Colonic mucosa (tissue), 4 donors: Measurements from ENCODE around the gene WDR47. TPM values are rescaled to one million over a fixed set of nuclear protein-coding genes. Genes with fewer than 3 reads are reported as not detected.

Experiments used
- DNase-seq: peaks from one replicate; pipeline ENCODE4 v3.0.0-alpha.2; 2020
- H3K27ac ChIP-seq: fragments of 200-600 bp; one replicate; pipeline ENCODE4 v1.8.0; 2021
- H3K27me3 ChIP-seq: fragments of 200-600 bp; one replicate; pipeline ENCODE4 v1.8.0; 2021
- H3K36me3 ChIP-seq: fragments of 200-600 bp; one replicate; pipeline ENCODE4 v1.8.0; 2021
- H3K4me1 ChIP-seq: fragments of 200-600 bp; one replicate; pipeline ENCODE4 v1.8.0; 2021; ENCODE audit warnings: mild to moderate bottlenecking
- H3K4me3 ChIP-seq: fragments of 200-600 bp; one replicate; pipeline ENCODE4 v1.8.0; 2021
- H3K9ac ChIP-seq, 2 donors: one replicate each; pipeline ENCODE4 v1.7.0; 2013; ENCODE audit warnings: control low read depth in 2 of 2, low read depth in 2 of 2, low read length in 2 of 2
- H3K9me3 ChIP-seq: fragments of 200-600 bp; one replicate; pipeline ENCODE4 v1.8.0; 2021
- intact Hi-C: fragments of 100-400 bp; cut with DNase I; formaldehyde crosslinking; loops from one replicate; pipeline ENCODE4 v1.14.1; 2022
- total RNA-seq, 2 donors: library from RNA; stranded (reverse); fragmentation: NEBNext Ultra II Directional in 1 of 2; extraction: Animal tissue kit (Norgen Biotek cat#: 25700) in 1 of 2; gene quantifications; one replicate each; pipeline ENCODE4 v1.2.1, GENCODE V29; 2021
- TF ChIP-seq, protein P1 (sequence below): fragments of 200-600 bp; IDR thresholded peaks from one replicate; pipeline ENCODE4 v1.8.0; 2022; ENCODE audit warnings: antibody characterized with exemption, mild to moderate bottlenecking
- donor health status: healthy.
- donor health status: DM: no; HTN: no; CAD: no.
- donor health status: DM: no; HTN: no; CAD: no.

Gene WDR47
- total RNA-seq, 2 donors from 2014 or later = 5.2 to 7.7 TPM

DNA sequence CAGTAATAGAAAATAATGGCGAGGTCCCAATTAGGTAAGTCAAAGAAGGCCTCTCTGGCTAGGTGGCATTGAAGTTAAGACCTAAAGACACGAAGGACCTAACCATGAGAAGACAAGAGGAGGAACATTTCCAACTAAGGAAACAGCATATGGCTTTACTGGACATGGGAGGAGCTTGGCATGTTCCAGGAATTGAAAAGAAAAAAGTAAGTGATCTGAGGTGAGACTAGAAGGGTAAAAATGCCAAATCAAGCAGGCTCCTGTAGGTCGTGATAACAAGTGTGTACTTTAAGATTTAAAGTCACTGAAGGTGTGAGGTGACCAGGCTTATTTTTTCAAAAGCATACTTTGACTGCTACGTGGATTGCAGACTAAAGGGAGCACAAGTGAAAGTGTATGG lies 65.2 kb downstream of the WDR47 start:
- DNase-seq = no peak

DNA sequence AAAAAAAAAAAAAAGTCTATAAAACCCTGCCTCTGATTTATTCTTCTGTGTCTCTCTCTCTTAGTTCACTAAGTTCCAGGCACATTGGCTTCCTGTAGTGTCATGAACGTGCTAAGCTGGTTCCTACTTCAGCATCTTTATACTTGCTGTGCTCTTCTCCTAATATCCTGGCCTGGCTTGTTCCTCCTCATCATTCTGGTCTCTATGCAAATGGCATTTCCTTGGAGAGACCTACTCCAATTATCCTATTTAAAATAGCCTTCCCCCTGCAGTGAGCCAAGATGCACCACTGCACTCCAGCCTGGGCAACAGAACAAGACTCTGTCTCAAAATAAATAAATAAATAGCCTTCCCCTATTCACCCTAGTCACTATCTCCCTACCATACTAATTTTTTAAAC lies 69.0 kb downstream of the WDR47 start:
- intact Hi-C loops = no loop called here

More for the DNA sequence above, 65.2 kb downstream of the WDR47 start:
- intact Hi-C loops = no loop called here
- H3K27me3 ChIP-seq = no peaks in the 10 kb centered on the region
- TF ChIP-seq, protein P1, sequence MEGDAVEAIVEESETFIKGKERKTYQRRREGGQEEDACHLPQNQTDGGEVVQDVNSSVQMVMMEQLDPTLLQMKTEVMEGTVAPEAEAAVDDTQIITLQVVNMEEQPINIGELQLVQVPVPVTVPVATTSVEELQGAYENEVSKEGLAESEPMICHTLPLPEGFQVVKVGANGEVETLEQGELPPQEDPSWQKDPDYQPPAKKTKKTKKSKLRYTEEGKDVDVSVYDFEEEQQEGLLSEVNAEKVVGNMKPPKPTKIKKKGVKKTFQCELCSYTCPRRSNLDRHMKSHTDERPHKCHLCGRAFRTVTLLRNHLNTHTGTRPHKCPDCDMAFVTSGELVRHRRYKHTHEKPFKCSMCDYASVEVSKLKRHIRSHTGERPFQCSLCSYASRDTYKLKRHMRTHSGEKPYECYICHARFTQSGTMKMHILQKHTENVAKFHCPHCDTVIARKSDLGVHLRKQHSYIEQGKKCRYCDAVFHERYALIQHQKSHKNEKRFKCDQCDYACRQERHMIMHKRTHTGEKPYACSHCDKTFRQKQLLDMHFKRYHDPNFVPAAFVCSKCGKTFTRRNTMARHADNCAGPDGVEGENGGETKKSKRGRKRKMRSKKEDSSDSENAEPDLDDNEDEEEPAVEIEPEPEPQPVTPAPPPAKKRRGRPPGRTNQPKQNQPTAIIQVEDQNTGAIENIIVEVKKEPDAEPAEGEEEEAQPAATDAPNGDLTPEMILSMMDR = no peak
- no peaks in the 10 kb centered on the region for H3K9me3 ChIP-seq
- no peak overlapping the region for H3K9ac ChIP-seq
- H3K36me3 ChIP-seq = no peaks in the 10 kb centered on the region
- no peaks in the 10 kb centered on the region for H3K4me1 ChIP-seq
- H3K27ac ChIP-seq = no peak overlapping the region
- no peak overlapping the region for H3K4me3 ChIP-seq

DNA sequence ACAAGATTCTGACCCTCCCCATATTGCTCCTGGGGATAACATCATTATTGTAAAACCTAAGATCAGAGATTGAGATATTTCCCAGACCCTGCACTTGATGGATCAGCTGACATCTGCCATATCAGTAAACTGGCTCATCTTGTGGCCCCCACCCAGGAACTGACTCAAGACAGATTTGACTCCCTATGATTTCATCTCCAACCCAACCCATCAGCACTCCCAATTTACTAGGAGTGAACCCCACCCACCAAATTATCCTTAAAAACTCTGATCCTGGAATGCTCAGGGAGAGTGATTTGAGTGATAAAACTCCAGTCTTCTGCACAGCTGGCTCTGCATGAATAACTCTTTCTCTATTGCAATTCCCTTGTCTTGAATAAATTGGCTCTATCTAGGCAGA lies 72.6 kb downstream of the WDR47 start:
- no peaks in the 10 kb centered on the region for H3K27me3 ChIP-seq
- TF ChIP-seq, protein P1 = no peak
- no peaks in the 10 kb centered on the region for H3K36me3 ChIP-seq
- no peaks in the 10 kb centered on the region for H3K9me3 ChIP-seq
- H3K4me3 ChIP-seq = no peak overlapping the region
- no peak for DNase-seq
- H3K9ac ChIP-seq = no peak overlapping the region
- intact Hi-C loops = no loop called here
- H3K4me1 ChIP-seq = no peaks in the 10 kb centered on the region
- no peak overlapping the region for H3K27ac ChIP-seq

More for the DNA sequence above, 69.0 kb downstream of the WDR47 start:
- H3K27me3 ChIP-seq = no peaks in the 10 kb centered on the region
- DNase-seq = no peak
- H3K36me3 ChIP-seq = no peaks in the 10 kb centered on the region
- H3K9me3 ChIP-seq = no peaks in the 10 kb centered on the region
- no peak overlapping the region for H3K27ac ChIP-seq
- TF ChIP-seq, protein P1 = no peak
- no peaks in the 10 kb centered on the region for H3K4me1 ChIP-seq
- H3K9ac ChIP-seq = no peak overlapping the region
- H3K4me3 ChIP-seq = no peak overlapping the region

DNA sequence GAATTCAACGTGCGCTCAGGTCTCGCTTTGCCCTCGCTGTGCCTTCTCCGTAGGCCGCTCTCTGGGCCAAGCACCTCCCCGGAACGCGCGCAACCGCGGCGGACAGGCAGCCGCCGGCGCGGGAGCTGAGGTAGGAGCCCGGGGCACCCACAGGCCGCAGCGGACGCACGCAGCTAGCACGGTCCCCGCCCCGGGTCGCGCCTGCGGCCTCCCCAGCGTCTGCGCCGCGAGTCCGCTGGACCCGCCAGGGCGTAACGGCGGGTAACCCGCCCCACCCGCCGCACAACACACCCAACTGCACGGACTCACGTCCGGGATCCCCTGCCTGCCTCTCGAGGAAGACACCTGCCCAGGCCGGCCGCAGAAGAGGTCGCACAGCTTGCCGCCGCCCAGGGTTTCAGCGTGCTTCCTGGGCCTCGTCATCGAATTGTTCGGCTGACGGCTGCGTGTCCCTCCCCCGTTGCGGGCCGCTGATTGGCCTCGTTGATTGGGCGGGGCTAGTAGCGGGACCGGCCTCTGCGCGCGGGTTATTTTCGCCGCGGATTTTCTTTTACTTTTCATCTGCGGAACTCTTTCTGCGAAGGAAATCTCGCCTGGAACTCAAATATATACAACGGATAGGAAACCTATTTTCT lies 78.7 kb downstream of the WDR47 start, which contains the start of gene CLCC1:
CLCC1 (minus strand) TSS at position 433 of the 635 bp plus-strand sequence. CDS start 13,047 bp downstream, outside the sequence.
- peak; percentile 97 for DNase-seq
- TF ChIP-seq, protein P1 = no peak
- Histone ChIP-seq H3K27ac (peak within 1 kb of the TSS; percentile 96), H3K4me3 (peak within 1 kb of the TSS; percentile 69), H3K36me3 (no peaks in the 10 kb centered on the region), H3K9me3 (no peaks in the 10 kb centered on the region), H3K4me1 (peaks cover 9% of the 10 kb centered on the region), H3K9ac (peak within 1 kb of the TSS; percentile 84 to 92), H3K27me3 (no peaks in the 10 kb centered on the region)
- intact Hi-C loops = no loop called here

DNA sequence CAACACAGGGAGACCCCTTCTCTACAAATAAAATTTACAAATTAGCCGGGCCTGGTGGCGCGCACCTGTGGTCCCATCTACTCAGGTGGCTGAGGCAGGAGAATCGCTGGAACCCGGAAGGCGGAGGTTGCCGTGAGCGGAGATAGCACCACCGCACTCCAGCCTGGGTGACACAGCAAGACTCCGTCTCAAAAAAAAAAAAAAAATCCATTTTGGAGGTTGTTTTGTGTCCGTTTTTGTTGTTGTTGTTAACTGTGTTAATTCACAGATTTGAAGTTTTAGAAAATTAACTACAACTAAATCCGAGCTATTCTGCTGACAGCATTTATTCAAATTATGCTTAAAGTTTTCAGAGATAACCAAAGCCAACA lies 79.2 kb downstream of the WDR47 start:
- intact Hi-C loops = no loop called here
- no peaks in the 10 kb centered on the region for H3K27me3 ChIP-seq
- H3K36me3 ChIP-seq = no peaks in the 10 kb centered on the region
- H3K4me1 ChIP-seq = peaks cover 9% of the 10 kb centered on the region
- no peaks in the 10 kb centered on the region for H3K9me3 ChIP-seq
- peak overlapping the region; percentile 96 for H3K27ac ChIP-seq
- H3K4me3 ChIP-seq = peak overlapping the region; percentile 69
- TF ChIP-seq, protein P1 = no peak
- peak overlapping the region; percentile 84 to 92 for H3K9ac ChIP-seq
- peak; percentile 59 for DNase-seq
